GM18909 (cell line): ENCODE data around the gene ACAD11.
A peak's percentile ranks its signal among the peaks of the same experiment; 100 is the strongest.

Experiments
- ATAC-seq: cut with Tn5 transposase; IDR thresholded peaks from one replicate; pipeline ENCODE4 v1.9.1; 2021; ENCODE audit warnings: mild to moderate bottlenecking; ENCODE audit not compliant: unreplicated experiment, poor library complexity

ACAD11 gene

DNA sequence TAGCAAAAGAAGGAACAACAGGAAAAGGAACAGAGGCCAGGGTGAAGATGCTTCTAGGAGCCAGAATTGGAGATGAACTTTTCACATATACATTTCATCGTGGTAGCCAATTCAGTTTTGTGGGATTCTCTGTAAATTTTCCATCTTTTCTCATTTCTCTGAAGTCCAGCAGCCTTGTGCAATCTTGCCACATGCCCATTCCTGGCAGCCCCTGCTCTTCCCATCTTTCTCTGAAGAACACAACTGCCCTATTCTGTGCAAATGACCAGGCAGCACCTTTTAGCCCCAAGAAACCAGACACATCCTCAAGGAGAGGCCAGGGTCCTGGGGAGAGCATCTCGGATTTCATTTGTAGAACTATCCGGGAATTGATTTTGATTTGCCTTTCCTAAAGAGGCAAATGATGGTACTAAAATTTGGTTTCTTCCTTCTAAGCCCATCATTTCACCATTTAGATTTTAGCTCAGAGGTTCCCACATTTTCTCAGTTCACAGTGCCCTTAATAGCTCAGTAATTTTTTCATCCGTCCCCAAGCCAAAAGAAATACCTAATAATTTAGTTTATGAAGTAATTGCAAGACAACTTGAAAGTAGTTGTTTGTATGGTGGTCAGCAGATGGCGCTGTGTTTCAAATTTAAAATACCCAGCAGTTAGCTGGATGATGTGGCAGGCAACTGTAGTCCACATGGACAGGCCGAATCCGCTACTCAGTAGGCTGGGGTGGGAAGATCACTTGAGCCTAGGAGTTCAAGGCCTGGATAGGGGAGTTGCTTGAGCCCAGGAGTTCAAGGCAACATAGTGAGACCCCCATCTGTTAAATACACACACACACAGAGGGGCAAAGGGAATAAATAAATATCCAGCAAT lies 123.8 kb downstream of the ACAD11 start:
- no peak for ATAC-seq

DNA sequence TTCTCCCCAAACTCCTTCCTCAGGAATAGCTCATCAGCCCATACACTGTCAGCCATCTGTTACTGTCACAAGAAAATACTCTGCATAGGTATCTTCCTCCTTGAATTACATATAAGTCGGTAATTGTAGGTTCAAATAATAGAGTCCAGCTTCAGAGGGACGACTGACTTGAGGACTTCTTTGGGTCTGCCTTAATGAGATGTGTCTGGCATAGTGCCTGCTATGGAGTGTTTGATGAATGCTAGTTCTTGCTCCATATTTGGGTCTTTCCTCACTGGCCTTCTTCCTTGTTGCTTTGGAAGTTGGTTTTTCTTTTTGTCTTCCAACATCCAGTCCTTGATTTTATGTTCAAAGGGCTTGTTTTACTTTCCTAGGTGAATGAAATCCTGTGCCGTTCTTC lies 129.0 kb downstream of the ACAD11 start:
- no peak for ATAC-seq

DNA sequence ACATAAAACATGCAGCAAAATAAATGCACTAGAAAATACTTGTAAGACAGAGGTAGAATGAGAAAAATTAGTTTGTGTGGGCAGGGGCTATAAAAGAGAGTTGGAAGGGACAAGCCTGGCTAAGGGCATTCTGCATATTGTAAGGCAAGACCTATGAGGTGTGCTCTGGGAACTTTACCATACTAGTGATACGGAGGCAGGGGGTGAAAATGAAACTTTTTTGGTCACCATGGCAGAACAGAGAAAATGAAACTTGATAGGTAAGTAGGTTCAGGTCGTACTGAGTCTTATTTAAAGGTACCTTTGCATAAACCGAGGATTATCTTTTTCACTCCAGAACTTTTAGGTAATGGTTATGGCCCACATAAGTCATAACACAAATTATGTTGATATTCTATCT lies 137.3 kb downstream of the ACAD11 start:
- peak; percentile 79 for ATAC-seq

DNA sequence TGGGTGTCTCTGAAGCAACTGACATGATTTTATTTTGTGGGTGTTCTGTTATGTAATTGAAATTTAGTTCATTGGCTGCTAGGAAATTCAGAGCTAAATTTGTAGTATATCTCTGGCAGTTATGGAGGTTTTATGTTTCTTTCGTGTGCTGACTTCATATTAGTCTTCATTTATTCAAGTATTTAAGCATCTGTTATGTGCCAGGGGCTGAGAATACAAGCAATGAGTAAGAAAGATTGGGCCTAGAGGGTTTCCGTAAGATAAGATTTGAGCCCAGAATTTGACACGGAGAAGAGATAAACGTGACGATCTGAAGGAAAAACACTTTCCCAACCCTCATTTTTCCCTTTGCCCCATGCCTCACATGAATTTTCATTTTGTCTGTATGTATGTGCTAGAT lies 137.7 kb downstream of the ACAD11 start:
- ATAC-seq = no peak

DNA sequence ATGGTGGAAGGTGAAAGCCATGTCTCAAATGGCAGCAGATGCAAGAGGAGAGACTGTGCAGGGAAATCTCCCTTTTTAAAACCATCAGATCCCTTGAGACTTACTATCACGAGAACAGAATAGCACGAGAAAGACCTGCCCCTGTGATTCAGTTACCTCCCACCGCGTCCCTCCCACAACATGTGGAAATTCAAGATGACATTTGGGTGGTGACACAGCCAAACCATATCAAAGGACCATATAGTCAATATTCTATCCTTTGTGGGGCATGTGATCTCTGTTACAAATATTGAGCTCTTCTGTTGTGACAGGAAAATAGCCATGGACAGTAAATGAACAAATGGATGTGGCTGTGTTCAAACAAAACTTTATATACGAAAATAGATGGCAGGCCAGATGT lies 139.7 kb downstream of the ACAD11 start:
- ATAC-seq = no peak

DNA sequence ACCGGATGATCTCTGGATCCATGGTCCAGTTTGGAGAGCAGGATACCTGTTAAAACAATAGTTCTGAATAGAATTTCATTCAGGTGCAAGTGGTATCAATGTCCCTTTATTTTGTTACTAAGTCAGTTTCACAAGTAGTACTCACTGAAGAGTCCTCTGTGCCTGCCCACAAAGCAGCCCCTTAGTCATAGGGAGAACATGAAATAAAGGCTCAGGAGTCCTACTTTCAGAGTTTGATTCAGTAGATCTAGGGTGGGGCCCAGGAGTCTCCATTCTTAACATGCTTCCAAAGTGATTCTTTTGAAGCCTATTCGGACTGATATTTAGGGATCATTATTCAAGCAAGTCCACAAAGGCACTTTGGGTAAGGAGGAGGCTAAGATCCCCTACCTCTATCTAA lies 142.3 kb downstream of the ACAD11 start:
- no peak for ATAC-seq

DNA sequence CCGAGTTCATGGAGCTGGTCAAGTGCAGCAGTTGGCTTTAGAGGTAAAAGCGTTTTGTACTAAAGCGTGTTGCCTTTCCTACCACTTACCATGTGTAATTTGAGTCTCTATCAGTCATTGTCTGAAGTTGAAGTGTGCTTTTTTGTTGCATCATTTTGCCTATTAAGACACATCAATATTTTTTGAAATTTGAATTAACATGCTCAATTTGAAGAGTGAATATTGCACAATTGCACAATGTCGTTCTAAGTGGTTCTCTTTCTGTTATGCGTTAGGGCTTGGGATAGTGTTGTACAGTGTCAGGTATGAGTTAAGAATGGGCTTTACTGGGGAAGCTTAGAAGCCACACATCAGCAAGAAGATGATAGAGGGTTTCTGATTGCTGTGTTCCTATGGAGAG lies 146.6 kb downstream of the ACAD11 start:
- ATAC-seq = no peak

DNA sequence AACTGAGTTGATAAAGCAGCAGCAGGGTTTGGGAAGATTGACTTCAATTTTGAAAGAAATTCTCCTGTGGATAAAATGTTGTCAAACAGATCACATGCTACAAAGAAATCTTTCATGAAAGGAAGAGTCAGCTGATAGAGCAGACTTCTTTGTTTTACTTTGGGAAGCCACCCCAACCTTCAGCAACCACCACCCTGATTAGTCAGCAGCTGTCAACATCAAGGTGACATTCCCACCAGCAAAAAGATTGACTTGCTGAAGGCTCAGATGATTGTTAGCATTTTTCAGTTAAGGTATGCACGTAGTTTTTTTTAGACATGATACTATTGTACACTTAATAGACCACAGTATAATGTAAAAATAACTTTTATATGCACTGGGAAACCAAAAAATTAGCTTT lies 150.1 kb downstream of the ACAD11 start:
- ATAC-seq = no peak

DNA sequence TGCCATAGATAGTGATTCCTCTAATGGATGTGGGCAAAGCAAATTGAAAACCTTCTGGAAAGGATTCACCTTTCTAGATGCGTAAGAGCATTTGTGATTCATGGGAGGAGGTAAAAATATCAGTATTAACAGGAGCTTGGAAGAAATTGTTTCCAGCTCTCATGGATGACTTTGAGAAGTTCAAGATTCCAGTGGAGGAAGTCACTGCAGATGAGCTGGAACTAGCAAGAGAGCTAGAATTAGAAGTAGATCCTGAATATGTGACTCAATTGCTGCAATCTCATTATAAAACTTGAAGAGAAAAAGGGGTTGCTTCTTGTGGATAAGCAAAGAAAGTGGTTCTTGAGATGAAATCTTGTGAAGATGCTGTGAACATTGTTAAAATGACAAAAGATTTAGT lies 150.5 kb downstream of the ACAD11 start:
- no peak for ATAC-seq
